ENCODE data around the gene CENPW. TPM values are rescaled to one million over a fixed set of nuclear protein-coding genes. Genes with fewer than 3 reads are reported as not detected.

CENPW gene
- total RNA-seq, 1 experiment from 2014 or later = 82.3 TPM

DNA sequence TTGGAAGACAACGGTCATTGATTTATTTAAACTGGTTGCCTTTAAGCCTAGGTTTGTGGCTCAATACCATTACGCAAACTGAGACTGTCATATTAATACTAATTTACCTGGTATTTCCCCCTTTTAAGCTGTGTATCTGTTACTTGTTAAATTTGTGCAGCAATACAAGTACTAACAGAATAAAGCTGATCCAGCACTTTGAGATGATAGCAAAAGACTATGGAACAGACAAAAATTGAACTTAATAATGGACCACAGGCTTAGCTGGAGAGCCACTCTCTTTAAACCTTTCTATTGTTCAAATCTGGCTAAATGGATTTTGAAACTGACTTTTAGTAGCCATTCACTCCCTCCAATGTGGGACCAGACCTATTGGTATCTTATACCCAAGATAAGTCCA, 6.2 kb upstream of the CENPW start:
- Histone ChIP-seq H3K4me2 (ENCODE audit: insufficient read depth, insufficient read length, low read length) (no peak overlapping the region), H3K14ac (ENCODE audit: insufficient read depth, low read length) (no peak overlapping the region), H3K79me1 (ENCODE audit: insufficient read depth, low read depth, low read length, poor library complexity, severe bottlenecking) (no peaks in the 10 kb centered on the region), H3K18ac (ENCODE audit: insufficient read length, low read depth, low read length) (no peak overlapping the region), H3K27me3 (ENCODE audit: insufficient read depth, low read length) (no peaks in the 10 kb centered on the region), H3K56ac (ENCODE audit: insufficient read length, low read depth, low read length) (no peak overlapping the region), H4K91ac (ENCODE audit: insufficient read length, low read depth, low read length) (no peak overlapping the region), H2BK120ac (ENCODE audit: low read depth, low read length, poor library complexity, severe bottlenecking) (no peak overlapping the region), H4K5ac (ENCODE audit: insufficient read length, low read depth, low read length) (no peak overlapping the region), H4K8ac (replicated peaks; ENCODE audit: insufficient read length, low read depth, low read length) (no peak overlapping the region), H3K9ac (ENCODE audit: extremely low read depth, insufficient read length, low read length) (no peak overlapping the region), H3K23me2 (ENCODE audit: insufficient read length, low read depth, low read length, poor library complexity, severe bottlenecking) (no peaks in the 10 kb centered on the region), H2AFZ (ENCODE audit: low read length) (no peak overlapping the region), H2BK15ac (ENCODE audit: low read depth, low read length) (no peak overlapping the region), H2AK5ac (ENCODE audit: insufficient read length, low read length) (no peak overlapping the region), H3K4me1 (ENCODE audit: insufficient read depth, low read length) (no peaks in the 10 kb centered on the region), H3K4ac (ENCODE audit: low read depth, low read length) (no peak overlapping the region), H4K20me1 (ENCODE audit: control insufficient read depth, insufficient read depth, insufficient read length) (no peaks in the 10 kb centered on the region), H2BK5ac (ENCODE audit: insufficient read length, low read length) (no peak overlapping the region), H3K9me3 (ENCODE audit: control insufficient read depth, low read depth, low read length) (no peaks in the 10 kb centered on the region), H3K79me2 (ENCODE audit: insufficient read depth, low read length) (no peaks in the 10 kb centered on the region), H3K23ac (ENCODE audit: insufficient read length, low read depth, low read length) (no peak overlapping the region), H3K27ac (ENCODE audit: insufficient read length, low read depth, low read length) (no peak overlapping the region), H3T11ph (ENCODE audit: low read length) (no peak overlapping the region), H2BK20ac (ENCODE audit: low read depth, low read length, poor library complexity, severe bottlenecking) (no peak overlapping the region), H2BK12ac (ENCODE audit: insufficient read length, low read depth, low read length) (no peak overlapping the region)
- H3K4me1 Mint-ChIP-seq = no peaks in the 10 kb centered on the region
- H3K4me3 Mint-ChIP-seq = no peak overlapping the region
- TF ChIP-seq CTCF (conservative IDR thresholded peaks at IDR 0.05) = no peak
- no peak for DNase-seq
- no peaks in the 10 kb centered on the region for H3K36me3 Mint-ChIP-seq (ENCODE audit: insufficient read depth in 1 of 3, low read depth in 3 of 3)
- no peaks in the 10 kb centered on the region for H3K9me3 Mint-ChIP-seq
- no CpG with 5 or more reads among the region's 2 CpGs for WGBS (ENCODE audit: extremely low coverage, insufficient read length, low lambda C conversion rate)
- no peaks in the 10 kb centered on the region for H3K27me3 Mint-ChIP-seq (ENCODE audit: low read depth)
- H3K27ac Mint-ChIP-seq = no peak overlapping the region
